GM21529 (cell line): ENCODE data around the gene KRT38.

Source experiments
- ATAC-seq: cut with Tn5 transposase; IDR thresholded peaks from one replicate; pipeline ENCODE4 v1.9.1; 2021; ENCODE audit not compliant: unreplicated experiment

Gene KRT38

DNA sequence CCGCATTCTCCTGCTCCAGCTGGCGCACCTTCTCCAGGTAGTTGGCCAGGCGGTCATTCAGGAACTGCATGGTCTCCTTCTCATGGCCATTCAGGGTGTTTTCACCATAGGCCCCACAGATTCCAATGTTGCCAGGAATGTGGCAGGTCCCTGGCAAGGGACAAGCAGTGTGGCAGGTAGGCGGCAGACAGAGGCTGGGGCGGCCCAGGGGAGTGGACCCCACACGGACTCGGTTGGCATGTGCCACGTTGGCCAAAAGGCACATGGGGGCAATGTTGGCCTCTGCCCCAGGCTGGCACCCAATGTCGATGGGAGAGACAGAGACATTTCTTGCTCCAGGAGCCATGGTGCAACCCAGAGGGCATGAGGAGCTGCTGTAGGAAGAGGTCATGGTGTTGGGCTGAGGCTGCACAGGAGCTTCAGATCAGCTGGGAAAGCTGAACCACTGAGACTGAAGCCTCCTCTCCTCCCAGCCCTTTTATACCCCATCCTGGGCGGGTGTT, at the start of gene KRT38:
KRT38 (minus strand) TSS at position 453 of the 503 bp plus-strand sequence; CDS start at position 391, 62 bp downstream.
- no peak for ATAC-seq

DNA sequence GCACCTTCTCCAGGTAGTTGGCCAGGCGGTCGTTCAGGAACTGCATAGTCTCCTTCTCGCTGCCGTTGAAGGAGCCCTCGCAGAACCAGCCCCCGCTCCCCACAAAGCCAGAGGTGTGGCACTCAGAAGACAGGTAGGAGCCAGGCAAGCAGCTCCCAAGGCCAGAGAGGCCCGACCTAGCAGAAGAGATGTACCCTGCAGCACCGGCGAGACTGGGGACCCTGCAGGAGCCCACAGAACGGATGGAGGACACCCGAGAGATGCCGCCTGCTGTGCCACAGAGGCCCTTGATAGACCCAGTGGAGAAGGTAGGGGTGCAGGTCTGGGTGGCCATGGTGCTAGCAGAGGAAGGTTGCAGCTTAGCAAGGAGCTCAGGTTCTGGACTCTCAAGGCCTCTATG, 48.7 kb upstream of the KRT38 start, which contains the start of gene KRT36:
KRT36 (minus strand) TSS at position 380 of the 400 bp plus-strand sequence; CDS start at position 334, 46 bp downstream.
- no peak for ATAC-seq

DNA sequence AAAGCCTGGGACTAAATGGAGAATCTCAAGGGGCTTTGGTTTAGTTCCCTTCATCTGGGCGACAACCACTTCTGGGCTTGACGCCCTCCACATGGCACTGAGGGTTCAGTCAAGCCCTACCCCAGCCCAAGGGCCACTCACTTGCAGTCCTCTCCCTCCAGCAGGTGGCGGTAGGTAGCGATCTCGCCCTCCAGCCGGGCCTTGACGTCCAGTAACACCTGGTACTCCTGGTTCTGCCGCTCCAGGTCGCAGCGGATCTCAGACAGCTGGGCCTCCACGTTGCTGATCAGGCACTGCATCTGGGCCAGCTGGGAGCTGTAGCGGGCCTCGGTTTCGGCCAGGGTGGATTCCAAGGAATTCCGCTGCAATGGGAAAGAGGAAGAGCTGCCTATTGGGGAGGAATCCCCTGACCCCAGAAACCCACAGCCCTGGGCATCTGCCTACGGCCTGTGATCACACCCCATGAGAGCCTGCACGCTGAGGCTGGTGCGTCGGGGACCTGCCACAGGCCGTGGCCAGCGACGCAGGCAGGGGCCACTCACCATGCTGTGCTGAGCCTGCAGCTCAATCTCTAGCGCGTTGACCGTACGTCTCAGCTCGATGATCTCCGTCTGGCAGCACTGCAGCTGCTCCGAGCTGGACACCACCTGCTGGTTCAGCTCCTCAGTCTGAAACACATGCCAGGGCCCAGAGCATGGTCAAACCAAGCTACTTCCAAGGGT, 46.2 kb upstream of the KRT38 start:
- ATAC-seq = no peak

DNA sequence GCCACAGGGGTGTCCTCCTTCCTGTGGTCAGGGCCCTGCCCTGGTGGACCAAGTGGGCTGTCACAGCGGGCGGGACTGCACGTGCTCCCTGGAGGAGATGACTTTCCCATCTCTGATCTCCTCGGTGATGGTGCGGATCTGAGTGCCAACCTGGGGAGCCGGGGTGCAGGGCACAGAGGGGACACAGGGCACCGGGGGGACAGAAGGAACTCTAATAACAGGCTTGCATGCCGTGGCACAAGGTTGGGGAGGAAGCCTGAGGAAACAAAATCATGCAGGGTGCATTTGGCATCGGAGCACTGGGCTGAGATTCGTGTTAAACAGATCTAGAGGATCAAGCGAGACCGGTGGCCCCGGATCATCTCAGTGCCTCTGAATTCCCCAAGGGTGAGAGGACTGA, 45.5 kb upstream of the KRT38 start:
- ATAC-seq = no peak

- no peak for ATAC-seq
Observed at GRCh38 chr17:41484920-41485904, 44.4 kb upstream of the KRT38 start.

DNA sequence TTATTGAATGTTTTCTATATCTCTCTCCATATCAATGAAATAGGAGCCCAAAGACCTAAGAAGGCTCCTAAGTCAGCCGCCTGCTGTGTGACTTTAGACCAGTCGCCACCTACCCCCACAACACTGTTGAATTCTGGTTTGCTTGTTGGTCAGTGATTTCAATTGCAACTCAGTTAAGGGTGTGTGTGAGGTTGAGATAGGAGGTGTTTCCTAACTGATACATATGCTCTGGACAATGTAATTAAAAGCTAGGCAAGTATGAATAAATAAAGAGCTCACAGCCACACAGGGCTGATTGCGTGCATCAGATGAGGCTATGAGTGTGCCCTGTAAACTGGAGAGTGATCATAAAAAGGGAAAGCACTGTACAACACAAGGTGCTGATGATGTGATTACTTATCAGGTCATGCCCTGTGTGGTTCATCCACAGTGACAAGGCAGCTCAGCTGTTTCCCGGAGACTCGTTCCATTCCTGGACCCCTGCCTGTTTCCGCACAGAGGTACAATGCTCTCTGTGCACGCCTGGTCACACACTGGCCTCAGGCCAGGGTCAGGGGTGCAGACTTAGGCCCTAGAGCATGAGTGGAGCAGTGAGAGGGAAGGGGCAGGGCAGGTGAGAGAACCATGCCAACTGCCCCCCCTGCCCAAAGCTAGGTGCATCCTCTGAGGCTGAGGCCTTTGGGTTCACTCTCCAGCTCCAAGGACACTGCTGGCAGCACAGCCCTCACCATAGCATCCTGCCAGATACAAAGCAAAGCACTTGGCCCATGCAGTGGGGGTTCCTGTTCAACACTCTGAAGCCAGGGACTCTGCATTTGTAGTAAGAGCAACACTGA, 43.4 kb upstream of the KRT38 start:
- no peak for ATAC-seq

- no peak for ATAC-seq
Observed at GRCh38 chr17:41483531-41483930, 42.7 kb upstream of the KRT38 start.

- ATAC-seq = no peak
Observed at GRCh38 chr17:41481036-41481435, 40.3 kb upstream of the KRT38 start, which contains the start of gene KRT35. Gene KRT35 (minus strand): TSS chr17:41481151. CDS start chr17:41481097, 54 bp downstream.

- no peak for ATAC-seq
Observed at GRCh38 chr17:41480581-41480980, 39.8 kb upstream of the KRT38 start.

DNA sequence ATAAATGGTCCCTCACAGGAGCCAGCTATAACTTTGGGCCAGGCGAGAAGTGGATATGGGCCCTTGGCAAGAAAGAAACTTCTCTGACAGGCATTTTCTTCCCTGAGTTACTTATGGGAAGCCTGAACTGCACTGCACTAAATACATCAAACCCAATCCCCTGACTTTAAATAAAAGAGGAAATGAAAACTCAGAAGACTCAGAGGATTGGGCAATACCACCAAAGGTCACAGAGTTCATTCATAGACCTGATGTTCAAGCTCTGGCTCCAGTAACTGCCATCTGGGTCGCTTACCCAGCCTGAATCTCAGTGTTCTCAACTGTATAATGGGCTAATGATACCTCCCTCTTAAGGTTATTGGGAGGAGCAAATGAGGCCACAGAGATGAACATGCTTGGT, 39.4 kb upstream of the KRT38 start:
- ATAC-seq = no peak

- ATAC-seq = no peak
Observed at GRCh38 chr17:41478237-41478636, 37.5 kb upstream of the KRT38 start.

DNA sequence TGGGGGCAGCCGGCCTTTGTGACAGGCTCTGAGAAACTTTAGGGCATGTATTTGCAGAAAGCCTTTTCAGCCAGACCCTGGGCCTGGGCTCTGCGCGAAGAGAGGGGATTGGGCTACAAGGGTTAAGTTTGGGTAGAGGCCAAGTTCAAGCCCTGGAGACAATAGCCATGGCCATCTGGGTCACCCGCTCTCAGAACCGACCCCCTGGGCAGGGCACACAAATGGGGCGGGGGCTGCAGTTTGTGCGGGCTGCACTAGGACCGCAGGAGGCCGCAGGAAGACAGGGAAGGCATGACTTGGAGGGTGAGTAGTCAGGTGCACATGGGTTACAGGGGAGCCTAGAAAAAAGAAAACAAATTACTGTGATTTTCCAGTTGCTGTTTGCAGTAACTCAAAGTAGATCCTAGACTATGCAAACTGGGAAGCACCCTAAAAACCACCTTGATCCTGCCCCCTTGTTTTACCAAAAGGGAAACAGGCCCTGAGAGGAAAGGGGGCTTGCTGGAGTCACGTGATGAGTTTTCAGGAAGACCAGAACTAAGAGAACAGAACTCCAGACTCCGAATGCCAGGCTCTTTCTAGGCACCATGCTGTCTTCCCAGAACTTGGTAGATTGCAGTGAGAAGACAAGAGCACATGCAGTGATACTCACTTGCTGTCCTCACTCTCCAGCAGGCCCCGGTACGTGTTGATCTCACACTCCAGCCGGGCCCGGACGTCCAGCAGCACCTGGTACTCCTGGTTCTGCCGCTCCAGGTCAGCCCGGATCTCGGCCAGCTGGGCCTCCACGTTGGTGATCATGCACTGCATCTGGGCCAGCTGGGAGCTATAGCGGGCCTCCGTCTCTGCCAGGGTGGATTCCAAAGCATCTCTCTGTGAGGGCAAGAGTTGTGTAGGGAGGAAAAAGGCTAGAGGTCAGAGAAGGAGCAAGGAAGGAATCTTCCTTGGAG, 36.4 kb upstream of the KRT38 start:
- ATAC-seq = no peak

GRCh38 chr17:41475421-41475820, 34.6 kb upstream of the KRT38 start:
- ATAC-seq = no peak

- no peak for ATAC-seq
Observed at GRCh38 chr17:41474863-41475262, 34.1 kb upstream of the KRT38 start.

DNA sequence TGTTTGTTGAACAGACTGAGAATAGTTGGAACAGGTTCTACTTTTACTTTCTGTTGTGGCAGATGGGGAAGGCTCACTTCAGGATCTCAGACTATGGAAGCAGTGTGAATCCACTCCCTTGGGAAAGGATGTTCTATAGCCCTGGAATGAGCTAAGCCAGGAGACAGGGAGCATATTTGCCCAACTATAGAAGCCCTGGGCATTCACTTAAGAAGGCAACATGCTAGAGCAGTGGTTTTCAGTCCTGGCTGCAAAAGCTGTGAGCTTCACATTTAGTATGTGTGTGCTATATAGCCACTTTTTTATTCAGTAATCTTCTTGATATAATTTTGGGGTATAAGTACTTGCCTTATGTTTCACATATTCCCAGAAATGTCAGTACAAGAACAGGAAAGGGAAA, 27.6 kb upstream of the KRT38 start:
- ATAC-seq = no peak

DNA sequence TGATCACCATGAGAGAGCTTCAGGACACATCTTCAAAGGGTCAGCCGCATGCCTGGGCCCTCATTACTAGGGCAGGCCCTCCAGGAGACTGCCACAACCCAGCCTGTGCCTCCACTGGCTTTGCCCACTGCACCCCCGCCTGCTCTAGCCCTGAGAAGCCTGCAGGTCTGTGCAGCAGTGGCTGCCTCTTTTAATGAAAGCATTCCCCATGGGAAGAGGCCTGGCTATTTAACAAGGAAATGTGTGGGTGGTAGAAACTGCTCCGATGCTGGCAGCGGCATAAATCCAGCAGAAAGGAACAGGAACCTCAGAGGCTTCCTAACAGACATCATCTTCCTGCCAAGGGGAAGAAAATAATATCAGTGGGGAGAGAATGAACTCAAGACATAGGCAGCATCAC, 26.8 kb upstream of the KRT38 start:
- no peak for ATAC-seq

DNA sequence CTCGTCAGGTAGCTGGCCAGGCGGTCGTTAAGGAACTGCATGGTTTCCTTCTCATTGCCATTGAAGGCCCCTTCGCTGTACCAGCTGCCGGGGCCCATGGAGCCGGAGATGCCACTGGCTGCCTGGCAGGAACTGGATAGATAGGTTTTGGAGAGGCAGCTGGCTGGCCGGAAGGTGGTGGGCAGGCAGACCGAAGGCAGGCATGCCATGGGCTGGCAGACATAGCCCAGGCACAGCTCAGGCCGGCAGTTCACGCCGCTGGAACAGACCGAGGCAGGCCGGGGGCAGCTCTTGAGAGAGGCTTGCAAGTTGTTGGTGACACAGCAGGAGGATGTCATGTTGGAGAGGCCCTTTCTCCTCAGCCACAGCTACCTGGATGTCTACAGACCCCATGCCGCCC, 26.2 kb upstream of the KRT38 start, which contains the start of gene KRT32:
KRT32 (minus strand) TSS at position 399 of the 400 bp plus-strand sequence; CDS start at position 338, 61 bp downstream.
- no peak for ATAC-seq

DNA sequence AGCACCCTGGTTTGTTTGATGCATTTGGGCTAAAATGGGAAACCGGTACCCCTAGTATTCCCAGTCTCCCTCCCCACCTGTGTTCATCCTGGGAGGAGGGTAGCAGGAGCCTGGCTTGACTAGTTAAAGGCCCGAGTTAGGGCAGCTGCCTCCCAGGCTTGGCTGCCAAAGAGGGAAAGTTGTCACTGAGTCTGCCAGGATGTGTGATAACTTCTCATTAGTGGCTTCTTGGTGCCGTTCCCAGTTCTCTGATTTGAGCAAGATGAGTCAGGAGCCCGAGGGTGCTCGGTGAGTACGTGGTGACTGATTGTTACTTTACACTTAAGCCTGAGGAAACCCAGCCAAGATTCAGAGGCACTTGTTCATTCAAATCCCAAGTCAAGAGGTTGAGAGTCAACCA, 23.9 kb upstream of the KRT38 start:
- ATAC-seq = no peak

- ATAC-seq = no peak
Observed at GRCh38 chr17:41464173-41464572, 23.4 kb upstream of the KRT38 start.
